T1000 (cell line): ENCODE results near the gene COX6B1.
"Not testable (repeated sequence)": the region's sequence is repeated elsewhere in the genome, so short reads cannot be mapped to it uniquely, and the experiment has no call there.

Source experiments
- DNase-seq: peaks from one replicate; lab custom pipeline; 2025; ENCODE audit warnings: mixed read lengths; lab: John Stamatoyannopoulos, UW

COX6B1 gene

DNA sequence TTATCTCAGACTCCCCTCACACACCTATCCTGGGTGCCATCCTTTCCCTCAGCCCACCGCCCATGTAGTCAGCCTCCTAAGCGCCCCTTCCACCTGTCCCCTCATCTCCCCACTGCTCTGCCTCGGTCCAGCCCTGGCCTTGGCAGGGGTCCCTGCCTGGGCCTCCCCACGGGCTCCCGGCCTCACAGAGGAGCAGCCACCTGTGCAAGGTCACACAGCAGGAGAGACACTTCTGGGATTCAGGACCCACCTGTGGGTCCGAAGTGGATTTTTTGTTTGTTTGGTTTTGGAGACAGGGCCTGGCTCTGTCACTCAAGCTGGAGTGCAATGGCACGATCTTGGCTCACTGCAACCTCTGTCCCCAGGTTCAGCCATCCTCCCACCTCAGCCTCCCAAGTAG lies 17.5 kb downstream of the COX6B1 start:
- no peak for DNase-seq

DNA sequence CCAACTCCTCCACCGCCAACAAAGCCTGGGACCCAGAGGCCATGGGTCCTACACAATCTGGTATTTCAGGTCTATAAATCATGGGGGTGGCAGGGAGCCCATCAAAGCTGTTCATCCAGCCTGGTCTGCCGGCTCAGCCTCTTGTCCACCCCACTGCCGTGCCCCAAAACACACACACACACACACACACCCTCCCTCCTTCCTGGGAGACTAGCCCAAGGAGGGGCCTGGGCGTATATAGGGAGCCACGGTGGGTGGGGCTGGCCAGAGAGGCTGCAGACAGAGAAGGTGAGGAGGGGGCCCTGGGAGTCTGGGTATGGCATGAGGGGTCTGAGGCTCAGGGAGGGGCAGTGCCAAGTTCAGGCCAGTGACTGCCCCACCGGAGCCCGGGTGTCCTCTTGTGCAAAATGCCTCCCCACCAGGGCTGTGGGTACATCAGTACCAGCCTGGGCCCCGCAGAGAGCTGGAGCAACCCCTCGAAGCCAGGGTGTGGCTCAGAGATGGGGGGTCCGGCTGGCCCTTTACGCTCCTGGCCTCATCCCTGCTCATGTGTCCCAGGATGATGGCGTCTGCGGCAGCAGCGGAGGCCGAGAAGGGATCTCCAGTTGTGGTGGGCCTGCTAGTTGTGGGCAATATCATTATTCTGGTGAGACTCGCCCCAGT lies 18.3 kb downstream of the COX6B1 start, which contains the start of gene UPK1A:
UPK1A (plus strand) TSS at position 267 of the 663 bp plus-strand sequence; CDS start at position 563, 296 bp downstream.
- no peak for DNase-seq

DNA sequence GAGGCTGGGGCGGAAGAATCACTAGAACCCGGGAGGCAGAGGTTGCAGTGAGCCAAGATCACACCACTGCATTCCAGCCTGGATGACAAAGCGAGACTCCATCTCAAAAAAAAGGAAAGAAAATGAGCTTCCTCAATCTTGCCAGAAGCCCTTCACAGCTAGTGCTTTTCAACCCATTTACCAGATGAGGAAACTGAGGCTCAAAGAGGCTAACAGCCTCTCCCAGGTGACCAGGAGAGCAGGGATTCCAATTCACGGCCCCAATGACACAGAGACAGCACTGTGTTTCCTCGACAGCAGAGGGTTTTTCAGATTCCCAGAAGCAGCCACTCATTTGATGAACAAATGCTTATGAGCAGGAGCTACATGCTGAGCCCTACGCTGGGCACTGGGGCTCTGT lies 21.4 kb downstream of the COX6B1 start:
- no peak for DNase-seq

DNA sequence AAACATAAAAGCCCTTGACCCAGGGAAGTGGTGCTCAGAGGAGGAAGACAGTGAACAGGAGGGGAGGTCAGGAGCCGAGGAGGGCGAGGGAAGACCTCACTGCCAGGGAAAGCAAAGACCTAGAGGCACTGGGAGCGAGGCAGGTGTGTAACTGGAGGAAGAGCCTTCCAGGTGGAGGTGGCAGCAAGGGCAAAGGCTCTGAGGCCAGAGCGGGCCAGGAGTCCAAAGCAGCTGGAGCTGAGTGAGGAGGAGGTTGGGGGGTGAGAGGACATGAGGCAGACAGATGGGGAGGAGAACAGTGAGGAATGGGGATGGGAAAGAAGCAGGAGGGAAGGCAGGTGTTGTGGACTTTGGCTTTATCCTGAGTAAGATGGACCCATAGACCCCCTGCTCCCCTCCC lies 21.9 kb downstream of the COX6B1 start:
- DNase-seq, result no peak

DNA sequence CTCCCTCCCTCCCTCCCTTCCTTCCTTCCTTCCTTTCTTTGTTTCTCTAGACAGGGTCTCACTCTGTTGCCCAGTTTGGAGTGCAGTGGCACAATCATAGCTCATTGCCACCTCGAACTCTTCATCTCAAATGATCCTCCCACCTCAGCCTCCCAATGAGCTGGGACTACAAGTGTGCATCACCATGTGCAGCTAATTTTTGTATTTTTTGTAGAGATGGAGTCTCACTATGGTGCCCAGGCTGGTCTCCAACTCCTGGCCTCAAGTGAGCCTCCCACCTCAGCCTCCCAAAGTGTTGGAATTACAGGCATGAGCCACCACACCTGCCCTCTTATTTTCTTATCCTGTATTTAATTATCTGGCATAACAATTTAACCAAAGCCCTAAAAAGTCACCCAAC lies 22.6 kb downstream of the COX6B1 start:
- no peak for DNase-seq

DNA sequence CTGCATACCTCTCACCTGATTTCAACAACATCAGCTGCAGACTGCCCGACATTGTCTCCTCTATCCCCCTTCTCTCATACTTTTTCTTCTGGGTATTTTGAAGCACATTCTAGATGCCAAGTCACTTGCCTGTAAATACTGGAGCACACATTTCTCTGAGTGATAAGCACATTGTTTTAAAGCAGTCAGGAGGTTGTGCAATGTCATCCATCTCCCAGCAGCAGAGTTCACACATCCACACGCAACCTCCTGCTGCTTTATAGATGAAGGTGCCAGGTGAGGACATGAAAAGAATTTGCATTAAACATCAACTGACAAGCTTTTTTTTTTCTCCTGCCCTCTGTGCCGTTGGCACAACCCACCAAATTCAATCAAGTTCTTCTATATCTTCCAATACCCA lies 23.7 kb downstream of the COX6B1 start:
- DNase-seq, result no peak

DNA sequence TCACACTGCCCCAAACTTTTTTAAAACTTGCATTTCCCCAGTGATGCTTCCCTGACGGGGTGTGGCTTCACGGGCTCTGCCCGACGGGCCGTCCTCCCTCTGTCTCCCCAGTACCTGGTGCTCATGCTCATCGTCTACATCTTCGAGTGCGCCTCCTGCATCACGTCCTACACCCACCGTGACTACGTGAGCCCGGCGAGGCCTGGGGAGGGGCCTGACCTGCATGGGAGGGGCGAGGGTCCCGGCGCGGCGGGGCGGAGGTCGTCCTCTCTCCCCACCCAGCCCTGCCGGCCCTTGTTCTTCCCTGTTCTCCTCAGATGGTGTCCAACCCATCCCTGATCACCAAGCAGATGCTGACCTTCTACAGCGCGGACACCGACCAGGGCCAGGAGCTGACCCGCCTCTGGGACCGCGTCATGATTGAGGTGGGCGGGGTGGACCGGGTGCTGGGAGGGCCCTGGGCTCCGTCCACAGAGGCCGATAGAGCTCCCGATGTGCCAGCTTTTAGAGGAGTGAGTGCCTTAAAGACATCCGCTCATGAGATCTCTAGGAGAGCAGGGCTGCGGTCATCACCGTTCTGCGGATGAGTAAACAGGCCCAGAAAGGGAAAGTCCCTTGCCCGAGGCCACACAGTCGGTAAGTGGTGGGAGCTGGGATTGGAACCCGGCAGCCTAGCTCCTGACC lies 25.1 kb downstream of the COX6B1 start:
- peak; percentile 46 for DNase-seq

DNA sequence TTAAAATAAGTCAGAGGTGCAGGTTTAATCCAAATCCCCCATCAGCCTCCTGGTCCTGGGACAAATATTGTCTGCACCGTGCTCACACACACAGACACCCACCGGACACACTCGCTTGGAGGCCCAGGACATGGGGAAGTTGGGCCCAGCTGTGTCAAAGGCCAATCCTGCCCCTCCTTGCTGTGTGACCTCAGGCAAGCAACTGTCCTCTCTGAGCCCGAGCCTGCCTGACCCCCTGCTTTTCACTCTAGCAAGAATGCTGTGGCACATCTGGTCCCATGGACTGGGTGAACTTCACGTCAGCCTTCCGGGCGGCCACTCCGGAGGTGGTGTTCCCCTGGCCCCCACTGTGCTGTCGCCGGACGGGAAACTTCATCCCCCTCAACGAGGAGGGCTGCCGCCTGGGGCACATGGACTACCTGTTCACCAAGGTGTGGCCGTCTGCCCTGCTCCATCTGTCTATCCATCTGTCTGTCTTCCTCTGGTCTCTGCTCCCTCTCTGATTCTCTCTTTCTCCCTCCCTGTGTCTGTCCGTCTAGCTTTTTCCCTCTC lies 27.5 kb downstream of the COX6B1 start:
- DNase-seq, result no peak

DNA sequence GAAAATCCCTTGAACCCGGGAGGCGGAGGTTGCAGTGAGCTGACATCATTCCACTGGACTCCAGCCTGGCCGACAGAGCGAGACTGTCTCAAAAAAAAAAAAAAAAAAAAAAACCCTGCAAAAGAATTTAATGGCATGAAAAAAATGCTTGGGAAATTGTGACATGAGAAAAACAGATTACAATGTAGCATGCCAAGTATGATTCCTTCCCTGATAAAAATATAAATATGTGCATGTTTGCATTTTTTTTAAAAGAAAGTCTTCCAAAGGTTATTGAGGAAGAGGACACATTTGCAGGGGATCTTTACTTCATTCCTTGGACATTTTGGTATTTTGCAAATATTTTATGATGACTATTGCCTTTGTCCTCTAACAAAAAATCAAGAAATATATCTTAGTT lies 41.7 kb downstream of the COX6B1 start:
- no peak for DNase-seq

DNA sequence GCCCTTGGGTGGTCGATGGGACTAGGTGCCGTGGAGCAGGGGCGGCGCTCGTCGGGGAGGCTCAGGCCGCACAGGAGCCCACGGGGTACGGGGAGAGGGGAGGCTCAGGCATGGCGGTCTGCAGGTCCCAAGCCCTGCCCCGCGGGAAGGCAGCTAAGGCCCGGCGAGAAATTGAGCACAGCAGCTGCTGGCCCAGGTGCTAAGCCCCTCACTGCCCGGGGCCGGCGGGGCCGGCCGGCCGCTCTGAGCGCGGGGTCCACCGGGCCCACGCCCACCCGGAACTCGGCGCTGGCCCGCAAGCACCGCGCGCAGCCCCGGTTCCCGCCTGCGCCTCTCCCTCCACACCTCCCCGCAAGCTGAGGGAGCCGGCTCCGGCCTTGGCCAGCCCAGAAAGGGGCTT lies 43.0 kb downstream of the COX6B1 start:
- not testable (repeated sequence) for DNase-seq

DNA sequence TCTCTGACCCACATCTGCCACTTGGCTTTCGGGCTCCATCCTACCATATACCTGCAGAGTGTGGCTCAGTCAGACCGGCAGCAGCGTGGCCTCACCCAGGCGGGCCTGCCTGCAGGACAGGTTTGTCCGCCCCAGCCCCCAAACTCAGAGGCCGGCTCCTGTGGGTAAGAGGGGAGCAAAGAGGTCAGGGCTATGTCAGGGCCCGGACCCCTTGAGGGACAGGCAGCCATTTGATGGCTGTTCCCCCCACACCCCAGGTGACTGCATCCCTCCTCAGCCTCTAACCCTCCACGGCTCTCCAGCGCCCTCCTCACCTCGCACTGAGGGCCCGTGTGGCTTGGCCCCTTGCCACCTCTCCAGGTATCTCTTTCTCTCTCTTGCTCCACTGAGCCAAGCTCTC lies 43.9 kb downstream of the COX6B1 start:
- no peak for DNase-seq

DNA sequence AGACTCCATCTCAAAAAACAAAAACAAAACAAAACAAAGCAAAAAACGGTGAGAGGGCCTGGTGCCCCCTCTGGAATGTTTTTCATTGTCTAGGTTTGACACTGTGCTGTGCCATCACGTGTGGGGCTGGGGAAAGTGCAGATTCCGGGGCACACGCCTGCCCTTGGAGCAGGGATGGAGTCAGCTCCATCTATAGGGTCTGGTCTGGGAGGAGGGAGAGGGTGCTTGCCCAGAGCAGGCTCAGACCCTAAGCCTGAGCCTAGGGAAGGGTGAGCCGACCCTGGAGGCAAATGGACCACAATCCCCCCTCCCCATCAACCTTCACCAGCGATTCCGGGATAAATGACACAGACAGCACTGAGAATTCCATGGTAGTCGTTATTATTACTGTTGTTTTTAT lies 45.3 kb downstream of the COX6B1 start:
- no peak for DNase-seq

DNA sequence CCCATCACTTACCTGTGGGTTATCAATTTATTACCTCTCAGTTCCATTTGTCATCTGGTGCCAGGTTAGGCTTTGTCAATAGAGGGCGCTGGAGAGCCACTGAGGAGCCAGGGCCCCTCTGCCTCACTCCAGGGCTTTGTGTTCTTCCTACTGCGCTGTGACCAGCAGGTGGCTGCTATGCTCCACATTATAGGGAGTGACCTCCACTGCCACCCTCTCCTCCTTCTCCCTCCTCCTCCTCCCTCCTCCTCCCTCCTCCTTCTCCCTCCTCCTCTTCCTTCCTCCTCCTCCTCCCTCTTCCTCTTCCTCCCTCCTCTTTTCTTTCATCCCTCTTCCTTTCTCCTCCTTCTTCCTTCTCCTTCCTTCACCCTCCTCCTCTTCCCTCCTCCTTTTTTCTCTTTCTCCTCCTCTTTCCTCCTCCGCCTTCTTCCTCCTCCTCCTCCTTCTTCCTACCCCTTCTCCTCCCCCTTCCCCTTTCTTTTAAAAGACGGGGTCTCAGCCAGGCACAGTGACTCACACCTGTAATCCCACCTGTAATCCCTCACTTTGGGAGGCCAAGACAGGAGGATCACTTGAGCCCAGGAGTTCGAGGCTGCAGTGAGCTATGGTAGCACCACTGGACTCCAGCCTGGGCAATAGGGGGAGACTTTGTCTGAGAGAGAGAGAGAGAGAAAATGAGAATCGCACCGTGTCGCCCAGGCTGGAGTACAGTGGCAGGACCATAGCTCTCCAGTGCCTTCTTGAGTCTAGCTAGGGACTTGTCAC lies 45.9 kb downstream of the COX6B1 start:
- DNase-seq, result peak; percentile 43

DNA sequence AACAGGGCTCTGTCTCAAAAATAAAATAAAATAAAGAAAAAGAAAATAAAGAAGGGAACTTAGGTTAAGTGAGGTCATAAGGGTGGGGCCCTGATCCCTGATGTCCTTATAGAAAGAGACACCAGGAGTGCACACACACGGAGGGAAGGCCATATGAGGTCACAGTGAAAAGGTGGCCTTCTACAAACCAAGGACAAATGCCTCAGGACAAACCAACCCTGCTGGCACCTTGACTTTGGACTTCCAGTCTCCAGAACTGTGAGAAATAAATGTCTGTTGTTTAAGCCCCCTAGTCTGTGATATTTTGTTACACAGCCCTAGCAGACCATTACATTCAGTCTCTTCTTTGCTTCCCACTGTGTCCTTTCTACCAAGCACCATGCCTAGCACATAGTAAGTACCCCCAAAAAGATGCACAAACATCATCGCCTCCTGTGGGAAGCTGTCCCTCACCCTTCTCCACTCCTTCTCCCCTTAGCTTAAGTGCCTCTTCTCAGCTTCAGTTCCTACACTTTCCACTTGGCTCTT lies 47.8 kb downstream of the COX6B1 start:
- DNase-seq, result no peak

DNA sequence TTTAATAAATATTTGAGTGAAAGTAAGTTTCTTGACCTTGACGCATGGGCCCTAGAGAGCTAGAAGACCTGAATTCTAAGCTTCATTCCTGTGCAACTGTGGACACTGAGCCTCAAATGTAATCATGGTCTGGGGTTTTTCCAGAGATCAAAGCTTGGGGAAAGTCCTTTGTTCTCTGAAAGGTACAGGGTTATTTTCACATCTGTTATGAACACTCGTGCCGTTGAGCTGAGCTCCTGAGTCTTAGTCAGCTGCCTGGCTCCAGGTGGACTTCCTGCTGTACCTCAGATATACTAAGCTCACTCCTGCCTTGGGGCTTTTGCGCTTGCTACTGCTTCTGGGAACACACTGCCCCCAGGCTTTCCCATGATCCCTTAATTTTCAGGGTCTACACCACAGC lies 48.7 kb downstream of the COX6B1 start:
- no peak for DNase-seq

DNA sequence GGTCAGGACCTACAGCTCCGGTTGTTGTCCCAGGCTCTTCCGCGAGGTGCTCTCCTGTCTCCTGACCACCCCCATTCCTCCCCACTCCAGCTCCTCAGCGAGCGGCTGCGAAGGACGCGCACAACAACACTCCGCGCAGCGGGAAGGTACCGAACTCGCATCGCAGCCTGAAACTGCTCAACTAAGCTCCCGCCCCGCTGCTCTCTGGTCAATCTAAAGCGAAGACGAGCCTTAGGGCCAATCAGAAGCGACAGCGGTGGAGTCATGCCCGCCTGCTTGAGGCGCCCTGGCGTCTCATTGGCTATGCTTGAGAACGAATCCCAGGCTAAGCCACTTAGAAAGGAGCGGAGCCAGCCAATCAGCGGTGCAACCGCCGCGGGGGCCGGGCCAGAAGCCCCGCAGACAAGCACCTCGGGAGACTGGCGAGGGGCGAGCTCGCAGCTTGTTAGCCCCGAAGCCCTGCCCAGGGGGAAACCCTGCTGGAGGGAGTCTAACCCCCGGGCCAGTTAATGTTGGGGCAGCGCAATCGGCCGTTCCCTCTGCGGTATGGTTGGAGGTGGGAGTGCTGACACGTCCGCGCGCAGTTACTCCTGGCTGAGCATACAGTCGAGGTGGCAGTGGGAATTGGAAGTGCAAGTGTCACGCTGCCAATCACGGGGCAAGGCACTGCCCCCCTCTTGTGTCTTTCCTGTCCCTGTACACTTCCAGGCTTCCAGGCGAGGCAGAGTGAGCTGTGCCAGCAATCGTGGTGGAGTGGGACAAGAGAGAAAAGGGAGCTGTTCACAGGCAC lies 54.3 kb downstream of the COX6B1 start:
- peak; percentile 69 for DNase-seq

DNA sequence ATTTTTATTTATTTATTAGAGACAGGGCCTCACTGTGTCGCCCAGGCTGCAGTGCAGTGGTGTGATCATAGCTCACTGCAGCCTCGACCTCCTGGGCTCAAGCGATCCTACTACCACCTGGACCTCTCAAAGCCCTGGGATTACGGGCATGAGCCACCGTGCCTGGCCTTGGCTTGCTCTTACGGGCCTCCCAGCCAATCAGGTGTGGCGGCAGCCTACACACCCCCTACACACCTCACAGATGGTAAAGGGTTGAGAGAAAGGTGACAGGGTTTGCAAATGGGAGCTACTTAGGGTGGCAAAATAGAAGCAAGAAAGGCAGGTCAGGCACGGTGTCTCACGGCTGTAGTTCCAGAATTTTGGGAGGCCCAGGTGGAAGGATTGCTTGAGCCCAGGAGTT lies 55.2 kb downstream of the COX6B1 start:
- DNase-seq, result no peak

DNA sequence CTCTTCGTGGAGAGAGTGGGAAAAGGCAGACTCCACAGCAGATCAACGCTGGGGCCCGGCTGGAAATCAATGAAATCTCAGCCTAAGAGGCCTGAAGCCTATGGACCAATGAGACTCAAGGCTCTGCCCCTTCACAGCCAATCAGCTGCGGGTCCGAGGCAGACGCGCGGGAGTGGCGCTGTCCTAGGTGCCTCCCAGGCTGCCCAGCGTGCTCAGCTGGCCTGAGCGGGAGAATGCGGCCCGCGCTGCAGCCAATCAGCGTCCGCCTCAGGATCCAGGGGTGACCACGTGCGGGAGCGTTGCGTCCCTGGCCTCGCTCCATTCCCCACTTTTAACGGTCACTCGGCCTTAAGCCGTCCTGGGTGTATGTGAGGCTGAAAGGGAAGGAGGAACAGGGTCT lies 56.1 kb downstream of the COX6B1 start, which contains the start of gene ZBTB32:
ZBTB32 (plus strand) TSS at position 341 of the 400 bp plus-strand sequence. CDS start 10,069 bp downstream, outside the sequence.
- DNase-seq, result no peak
